ENCODE data around the gene SEMA4C. TPM values are rescaled to one million over a fixed set of nuclear protein-coding genes. Genes with fewer than 3 reads are reported as not detected.
A peak's percentile ranks its signal among the peaks of the same experiment; 100 is the strongest.

SEMA4C gene
- total and polyA plus RNA-seq, 9 of the 15 experiments (the other 6 are each of a cell fraction or from before 2014, with no cell fraction given): 0.32 to 59.7 (median 23.9) TPM

GRCh38 chr2:96918754-96919550 lies 49.1 kb upstream of the SEMA4C start (continued):
- TF ChIP-seq GTF3C2 (IDR thresholded peaks at IDR 0.05; ENCODE audit: borderline replicate concordance, extremely low read depth, insufficient read length) (no peak), BRF2 (IDR thresholded peaks at IDR 0.05; ENCODE audit: borderline replicate concordance, insufficient read depth, insufficient read length) (no peak), MBD1 (CRISPR knock-in tag; IDR thresholded peaks at IDR 0.05) (no peak), RNF219 (CRISPR knock-in tag; IDR thresholded peaks at IDR 0.05) (no peak), MLX (CRISPR knock-in tag; conservative IDR thresholded peaks at IDR 0.05) (no peak), ATF4 (CRISPR knock-in tag; IDR thresholded peaks at IDR 0.05) (peak; percentile 61; the same call in 1 of the 2 replicates), RBM14 (IDR thresholded peaks at IDR 0.05; ENCODE audit: borderline replicate concordance, insufficient read depth, low read depth, low read length) (no peak), ZHX1 (conservative IDR thresholded peaks at IDR 0.05; ENCODE audit: low read length) (no peak), E2F3 (CRISPR knock-in tag; IDR thresholded peaks at IDR 0.05) (no peak), SIN3A (IDR thresholded peaks at IDR 0.05; ENCODE audit: borderline replicate concordance in 2 of 2, control insufficient read depth in 1 of 2, low read depth in 2 of 2, low read length in 2 of 2) (no peak), SAFB2 (IDR thresholded peaks at IDR 0.05; ENCODE audit: borderline replicate concordance, low read depth, low read length, severe bottlenecking) (no peak)
